Subcutaneous adipose tissue (tissue), 4 donors: Measurements from ENCODE around the gene SMG5. TPM values are rescaled to one million over a fixed set of nuclear protein-coding genes. Genes with fewer than 3 reads are reported as not detected.

ENCODE experiments used
- total RNA-seq, 4 donors: library from RNA; depleted of rRNA; stranded (reverse); fragments of >200 nt; gene quantifications; one replicate each; pipeline ENCODE4 v1.1.0, GENCODE V29; 2016
- TF ChIP-seq, protein P1 (sequence below): fragments of 450-650 bp; IDR thresholded peaks from one replicate; pipeline ENCODE4 v1.5.1; 2016; ENCODE audit warnings: low read depth, mild to moderate bottlenecking, control low read depth, antibody characterized with exemption, moderate library complexity

The SMG5 gene
- total RNA-seq, 4 donors from 2014 or later = 26.6 to 48.6 (median 37.3) TPM

DNA sequence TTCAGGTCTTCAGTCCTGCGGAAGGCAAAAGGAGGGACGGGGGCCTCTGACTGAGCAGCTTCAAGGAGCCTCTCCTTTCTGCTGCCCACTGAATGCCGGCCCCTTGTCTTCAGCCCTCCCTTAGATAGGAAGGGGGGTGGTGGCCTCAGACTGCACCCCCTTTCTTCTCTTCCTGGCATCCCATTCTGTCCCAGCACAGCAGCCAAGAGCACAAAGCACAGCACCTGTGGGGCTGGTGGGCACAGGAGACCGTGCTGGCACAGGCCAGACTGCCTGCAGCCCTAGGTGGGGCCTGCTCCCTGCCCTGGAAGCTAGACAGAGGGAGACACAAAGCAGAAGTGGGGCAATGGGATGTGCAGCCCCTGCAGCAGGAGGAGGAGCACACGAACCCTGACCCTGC lies 33.0 kb downstream of the SMG5 start:
- TF ChIP-seq, protein P1, sequence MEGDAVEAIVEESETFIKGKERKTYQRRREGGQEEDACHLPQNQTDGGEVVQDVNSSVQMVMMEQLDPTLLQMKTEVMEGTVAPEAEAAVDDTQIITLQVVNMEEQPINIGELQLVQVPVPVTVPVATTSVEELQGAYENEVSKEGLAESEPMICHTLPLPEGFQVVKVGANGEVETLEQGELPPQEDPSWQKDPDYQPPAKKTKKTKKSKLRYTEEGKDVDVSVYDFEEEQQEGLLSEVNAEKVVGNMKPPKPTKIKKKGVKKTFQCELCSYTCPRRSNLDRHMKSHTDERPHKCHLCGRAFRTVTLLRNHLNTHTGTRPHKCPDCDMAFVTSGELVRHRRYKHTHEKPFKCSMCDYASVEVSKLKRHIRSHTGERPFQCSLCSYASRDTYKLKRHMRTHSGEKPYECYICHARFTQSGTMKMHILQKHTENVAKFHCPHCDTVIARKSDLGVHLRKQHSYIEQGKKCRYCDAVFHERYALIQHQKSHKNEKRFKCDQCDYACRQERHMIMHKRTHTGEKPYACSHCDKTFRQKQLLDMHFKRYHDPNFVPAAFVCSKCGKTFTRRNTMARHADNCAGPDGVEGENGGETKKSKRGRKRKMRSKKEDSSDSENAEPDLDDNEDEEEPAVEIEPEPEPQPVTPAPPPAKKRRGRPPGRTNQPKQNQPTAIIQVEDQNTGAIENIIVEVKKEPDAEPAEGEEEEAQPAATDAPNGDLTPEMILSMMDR = no peak

DNA sequence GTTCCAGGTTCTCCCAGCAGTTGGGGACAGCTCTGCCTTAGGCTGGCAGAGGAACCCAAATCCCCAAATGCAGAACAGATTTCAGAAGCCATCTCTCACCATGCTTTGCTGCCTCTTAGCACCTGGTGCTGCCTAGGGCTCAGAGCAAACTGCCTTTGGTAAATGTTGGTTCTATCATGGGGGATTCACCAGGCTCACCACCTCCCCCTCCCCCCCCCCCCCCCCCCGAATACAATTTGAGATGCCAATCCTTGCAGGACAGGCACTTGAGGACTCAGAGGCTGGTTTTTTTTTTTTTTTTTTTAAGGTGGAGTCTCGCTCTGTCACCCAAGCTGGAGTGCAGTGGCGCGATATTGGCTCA lies 34.3 kb downstream of the SMG5 start:
- TF ChIP-seq, protein P1 = no peak

DNA sequence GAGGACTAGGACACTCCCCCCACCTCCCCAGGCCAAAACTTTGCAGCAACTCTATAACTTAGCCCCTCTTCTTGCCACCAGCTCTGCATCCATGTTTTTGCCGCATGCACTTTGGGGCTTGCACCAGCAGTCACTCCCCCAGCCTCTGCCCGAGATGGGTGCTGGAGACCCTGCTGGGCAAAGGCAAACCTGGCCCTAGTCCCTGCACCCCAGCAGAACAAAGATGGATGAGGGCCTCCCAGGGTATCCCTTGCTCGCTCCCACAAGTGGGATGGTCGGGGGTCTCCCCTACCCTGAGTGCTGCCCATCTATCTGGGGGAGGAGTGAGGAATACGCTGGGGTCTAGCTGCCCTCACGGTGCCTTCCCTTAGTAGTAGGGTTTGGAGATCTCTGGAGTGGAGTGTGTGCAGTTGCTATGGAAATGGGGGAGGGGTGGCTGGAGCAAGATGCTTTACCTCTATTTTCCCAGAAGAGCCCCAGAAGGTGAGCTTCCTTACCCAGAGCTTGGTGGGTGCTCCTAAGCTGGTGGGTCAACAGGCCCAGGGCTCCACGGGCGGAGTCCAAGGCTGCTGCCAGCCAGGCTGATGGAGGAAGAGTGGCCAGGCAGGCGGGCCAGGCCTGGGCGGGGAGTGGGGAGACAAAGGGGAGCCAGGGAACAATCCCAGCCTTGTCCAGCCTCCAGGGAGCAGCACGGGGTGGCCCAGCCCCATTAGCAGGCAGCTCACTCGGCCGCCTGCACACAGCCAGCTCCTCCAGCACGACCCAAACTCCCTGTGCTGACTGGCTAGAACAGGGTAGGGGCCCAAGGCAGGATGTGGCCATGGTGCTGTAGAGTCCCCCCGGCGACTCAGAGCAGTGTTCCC lies 34.9 kb downstream of the SMG5 start, which contains the start of gene PAQR6:
PAQR6 (minus strand) TSS at position 597 of the 863 bp plus-strand sequence. CDS start 1,325 bp downstream, outside the sequence.
- TF ChIP-seq, protein P1 = no peak

DNA sequence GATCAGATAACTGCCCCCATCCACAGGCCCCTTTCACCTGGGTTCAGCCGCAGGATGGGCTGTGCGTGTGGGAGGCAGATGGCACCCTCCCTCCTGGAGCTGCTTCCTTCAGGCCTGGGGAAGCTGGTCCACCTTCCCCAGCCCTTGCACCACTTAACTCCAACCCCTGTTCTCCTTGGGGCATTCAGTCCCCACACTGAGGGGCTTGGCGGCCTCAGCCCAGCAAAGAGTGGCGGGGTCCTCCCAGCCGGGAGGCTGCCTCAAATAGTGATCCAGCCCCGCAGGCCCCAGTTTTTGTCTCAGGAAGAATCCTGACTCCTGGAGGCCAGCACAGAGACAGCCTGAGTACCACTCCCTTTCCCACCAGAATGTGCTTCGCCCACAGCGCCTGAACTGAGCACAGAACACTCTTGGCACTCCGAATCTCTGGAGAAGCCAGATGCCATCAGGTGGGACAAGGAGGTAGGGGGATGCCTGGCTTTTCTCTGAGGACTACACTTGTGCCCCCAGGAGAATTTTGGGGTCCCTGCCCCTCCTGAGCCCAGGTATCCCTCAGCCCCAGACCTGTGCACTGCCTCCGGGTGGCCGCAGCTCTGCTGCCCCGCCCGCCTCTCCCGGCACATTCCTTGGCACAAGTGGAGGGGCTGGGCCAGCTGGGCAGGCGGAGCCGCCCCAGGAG lies 35.7 kb downstream of the SMG5 start:
- TF ChIP-seq, protein P1 = no peak

DNA sequence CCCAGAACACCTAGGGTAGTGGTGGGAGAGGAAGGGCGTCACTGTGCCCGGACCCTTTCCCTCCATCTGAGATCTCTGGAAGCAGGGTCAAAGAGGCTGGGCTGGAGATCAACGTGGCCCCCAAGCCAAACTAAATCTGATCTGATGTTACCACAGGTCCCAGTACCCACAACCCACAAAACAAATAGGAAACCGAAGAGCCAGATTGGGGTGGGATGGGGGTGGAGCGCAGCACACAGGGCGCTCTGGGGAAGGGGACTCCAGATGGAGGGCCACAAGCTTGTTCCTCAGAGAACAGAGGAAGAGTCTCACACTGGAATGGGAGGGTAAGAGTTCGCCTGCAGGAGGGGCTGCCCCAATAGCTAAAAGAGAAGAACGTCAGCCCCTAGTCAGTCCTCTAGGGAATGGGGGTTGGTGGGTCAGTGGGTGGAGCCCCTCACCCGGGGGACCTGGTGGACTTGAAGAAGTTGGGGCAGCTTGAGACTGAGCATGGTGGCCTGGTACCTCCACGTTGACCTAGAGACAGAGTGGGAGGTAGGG lies 36.3 kb downstream of the SMG5 start:
- TF ChIP-seq, protein P1 = no peak

DNA sequence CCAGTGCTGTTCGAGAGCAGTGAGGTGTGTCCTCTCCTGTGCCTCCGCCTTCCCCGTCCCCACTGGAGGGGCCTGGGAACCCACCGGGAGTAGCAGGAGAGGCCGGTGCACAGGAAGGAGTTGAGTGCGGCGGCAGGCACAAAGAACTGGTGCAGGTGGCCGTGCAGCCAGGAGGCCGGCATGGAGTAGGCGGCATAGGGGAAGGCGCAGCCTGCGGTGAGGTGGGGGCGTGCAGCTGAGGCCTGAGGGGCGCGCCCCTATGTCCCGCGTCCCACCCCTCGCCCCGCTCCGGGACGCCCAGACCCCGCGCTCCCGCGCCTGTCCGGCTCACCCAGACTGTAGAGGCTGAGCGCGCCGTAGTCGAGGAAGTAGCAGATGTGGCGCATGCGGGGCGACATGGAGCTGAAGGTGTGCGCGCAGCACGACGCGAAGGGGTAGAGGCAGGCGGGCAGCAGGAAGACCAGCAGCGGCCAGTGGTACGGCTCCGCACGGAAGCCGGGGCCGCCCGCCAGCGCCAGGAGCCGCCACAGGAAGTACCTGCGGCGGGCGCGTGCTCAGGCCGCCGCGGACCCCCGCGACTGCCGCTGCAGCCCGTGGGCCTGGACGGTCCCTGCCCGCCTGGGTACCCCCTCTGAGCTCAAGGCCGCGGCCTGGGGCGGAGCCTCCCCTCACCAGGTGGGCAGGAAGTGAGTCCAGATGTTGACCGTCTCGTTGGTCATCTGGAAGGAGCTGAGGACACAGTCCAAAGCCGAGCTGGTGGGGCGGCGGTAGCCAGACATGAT lies 37.0 kb downstream of the SMG5 start:
- TF ChIP-seq, protein P1 = no peak
